Ishikawa (cell line): ENCODE measurements around the gene PARD3B.

Experiments used
- CEBPB ChIP-seq: IDR thresholded peaks from 2 replicates; pipeline ENCODE4 v1.6.1; 2012
- CREB1 ChIP-seq: IDR thresholded peaks from 2 replicates; pipeline ENCODE4 v1.6.1; 2012; ENCODE audit warnings: low read depth
- EGR1 ChIP-seq: IDR thresholded peaks from 2 replicates; pipeline ENCODE4 v1.6.1; 2012
- FOXM1 ChIP-seq: IDR thresholded peaks from 2 replicates; pipeline ENCODE4 v1.6.1; 2012; ENCODE audit warnings: low read depth, borderline replicate concordance
- NFIC ChIP-seq: IDR thresholded peaks from 2 replicates; pipeline ENCODE4 v1.6.1; 2012
- RAD21 ChIP-seq: IDR thresholded peaks from 2 replicates; pipeline ENCODE4 v1.6.1; 2012; ENCODE audit warnings: low read depth
- TAF1 ChIP-seq: IDR thresholded peaks from 2 replicates; pipeline ENCODE4 v1.6.1; 2012; ENCODE audit warnings: low read depth, mild to moderate bottlenecking
- TCF12 ChIP-seq: IDR thresholded peaks from 2 replicates; pipeline ENCODE4 v1.6.1; 2012; ENCODE audit warnings: low read depth
- TEAD4 ChIP-seq: IDR thresholded peaks from 2 replicates; pipeline ENCODE4 v1.6.1; 2012
- YY1 ChIP-seq: IDR thresholded peaks from 2 replicates; pipeline ENCODE4 v1.6.1; 2012; ENCODE audit warnings: low read depth
- ZBTB7A ChIP-seq: IDR thresholded peaks from 2 replicates; pipeline ENCODE4 v1.6.1; 2012; ENCODE audit warnings: low read depth
- TF ChIP-seq, protein P1 (sequence below): IDR thresholded peaks from 2 replicates; pipeline ENCODE4 v1.6.1; 2012
- TF ChIP-seq, protein P2 (sequence below): IDR thresholded peaks from 2 replicates; pipeline ENCODE4 v1.6.1; 2012
- TF ChIP-seq, protein P3 (sequence below): IDR thresholded peaks from 2 replicates; pipeline ENCODE4 v1.6.1; 2012; ENCODE audit warnings: low read depth, mild to moderate bottlenecking

PARD3B gene

DNA sequence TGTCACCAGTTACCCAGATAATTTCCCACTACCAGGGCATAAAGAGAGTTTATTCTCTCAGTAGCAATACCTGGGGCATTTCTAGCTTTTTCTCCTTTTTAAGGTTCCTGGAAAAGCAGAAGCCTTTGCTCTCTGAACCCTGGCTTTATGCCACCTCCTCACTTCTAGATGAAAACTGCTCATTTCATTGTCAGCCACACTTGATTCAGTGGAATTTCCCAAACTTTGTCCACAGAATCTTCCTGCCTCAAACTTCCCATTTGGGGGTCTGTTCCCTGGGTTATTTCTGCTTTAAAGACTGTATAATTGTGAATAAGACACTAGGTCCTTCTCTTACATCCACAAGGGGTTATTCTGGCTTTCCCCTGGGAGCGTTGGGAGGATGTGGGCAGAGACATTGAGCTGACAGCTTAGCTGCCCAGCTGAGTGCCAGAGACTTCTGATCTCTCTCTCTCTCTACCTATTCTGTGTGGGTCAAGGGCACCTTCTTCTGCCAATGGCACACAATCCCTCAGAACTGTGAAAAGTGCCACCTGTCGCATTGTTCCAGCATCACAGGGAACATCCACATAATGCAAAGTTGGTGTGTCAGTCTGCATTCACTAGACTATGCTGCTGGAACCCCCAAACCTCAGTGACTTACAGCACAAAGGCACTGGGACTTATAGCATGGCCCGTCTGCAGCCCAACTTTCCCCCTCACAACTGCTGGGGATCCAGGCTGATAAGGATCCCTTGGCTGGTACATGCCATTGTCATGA, 1117.1 kb downstream of the PARD3B start:
- TF ChIP-seq ZBTB7A (no peak), FOXM1 (no peak), EGR1 (no peak), CREB1 (no peak), TCF12 (no peak), TAF1 (no peak), CEBPB (no peak), TEAD4 (no peak), YY1 (no peak), NFIC (no peak), RAD21 (no peak)
- TF ChIP-seq, protein P1, sequence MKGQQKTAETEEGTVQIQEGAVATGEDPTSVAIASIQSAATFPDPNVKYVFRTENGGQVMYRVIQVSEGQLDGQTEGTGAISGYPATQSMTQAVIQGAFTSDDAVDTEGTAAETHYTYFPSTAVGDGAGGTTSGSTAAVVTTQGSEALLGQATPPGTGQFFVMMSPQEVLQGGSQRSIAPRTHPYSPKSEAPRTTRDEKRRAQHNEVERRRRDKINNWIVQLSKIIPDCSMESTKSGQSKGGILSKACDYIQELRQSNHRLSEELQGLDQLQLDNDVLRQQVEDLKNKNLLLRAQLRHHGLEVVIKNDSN, result no peak
- TF ChIP-seq, protein P2, sequence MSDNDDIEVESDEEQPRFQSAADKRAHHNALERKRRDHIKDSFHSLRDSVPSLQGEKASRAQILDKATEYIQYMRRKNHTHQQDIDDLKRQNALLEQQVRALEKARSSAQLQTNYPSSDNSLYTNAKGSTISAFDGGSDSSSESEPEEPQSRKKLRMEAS, result no peak
- TF ChIP-seq, protein P3, sequence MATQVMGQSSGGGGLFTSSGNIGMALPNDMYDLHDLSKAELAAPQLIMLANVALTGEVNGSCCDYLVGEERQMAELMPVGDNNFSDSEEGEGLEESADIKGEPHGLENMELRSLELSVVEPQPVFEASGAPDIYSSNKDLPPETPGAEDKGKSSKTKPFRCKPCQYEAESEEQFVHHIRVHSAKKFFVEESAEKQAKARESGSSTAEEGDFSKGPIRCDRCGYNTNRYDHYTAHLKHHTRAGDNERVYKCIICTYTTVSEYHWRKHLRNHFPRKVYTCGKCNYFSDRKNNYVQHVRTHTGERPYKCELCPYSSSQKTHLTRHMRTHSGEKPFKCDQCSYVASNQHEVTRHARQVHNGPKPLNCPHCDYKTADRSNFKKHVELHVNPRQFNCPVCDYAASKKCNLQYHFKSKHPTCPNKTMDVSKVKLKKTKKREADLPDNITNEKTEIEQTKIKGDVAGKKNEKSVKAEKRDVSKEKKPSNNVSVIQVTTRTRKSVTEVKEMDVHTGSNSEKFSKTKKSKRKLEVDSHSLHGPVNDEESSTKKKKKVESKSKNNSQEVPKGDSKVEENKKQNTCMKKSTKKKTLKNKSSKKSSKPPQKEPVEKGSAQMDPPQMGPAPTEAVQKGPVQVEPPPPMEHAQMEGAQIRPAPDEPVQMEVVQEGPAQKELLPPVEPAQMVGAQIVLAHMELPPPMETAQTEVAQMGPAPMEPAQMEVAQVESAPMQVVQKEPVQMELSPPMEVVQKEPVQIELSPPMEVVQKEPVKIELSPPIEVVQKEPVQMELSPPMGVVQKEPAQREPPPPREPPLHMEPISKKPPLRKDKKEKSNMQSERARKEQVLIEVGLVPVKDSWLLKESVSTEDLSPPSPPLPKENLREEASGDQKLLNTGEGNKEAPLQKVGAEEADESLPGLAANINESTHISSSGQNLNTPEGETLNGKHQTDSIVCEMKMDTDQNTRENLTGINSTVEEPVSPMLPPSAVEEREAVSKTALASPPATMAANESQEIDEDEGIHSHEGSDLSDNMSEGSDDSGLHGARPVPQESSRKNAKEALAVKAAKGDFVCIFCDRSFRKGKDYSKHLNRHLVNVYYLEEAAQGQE, result no peak

- TF ChIP-seq CEBPB (no peak), YY1 (no peak)
Measured at GRCh38 chr2:205665791-205666190, 1120.5 kb downstream of the PARD3B start.
